ENCODE results near the gene TRAF4. TPM values are rescaled to one million over a fixed set of nuclear protein-coding genes. Genes with fewer than 3 reads are reported as not detected.
"Not testable (repeated sequence)": the region's sequence is repeated elsewhere in the genome, so short reads cannot be mapped to it uniquely, and the experiment has no call there.

The TRAF4 gene
- total RNA-seq, 1 donor from 2014 or later, result 186 TPM

- DNase-seq (ENCODE audit: low spot score), result not testable (repeated sequence)
These were observed 35.8 kb downstream of the TRAF4 start for GRCh38 chr17:28779601-28780000.

DNA sequence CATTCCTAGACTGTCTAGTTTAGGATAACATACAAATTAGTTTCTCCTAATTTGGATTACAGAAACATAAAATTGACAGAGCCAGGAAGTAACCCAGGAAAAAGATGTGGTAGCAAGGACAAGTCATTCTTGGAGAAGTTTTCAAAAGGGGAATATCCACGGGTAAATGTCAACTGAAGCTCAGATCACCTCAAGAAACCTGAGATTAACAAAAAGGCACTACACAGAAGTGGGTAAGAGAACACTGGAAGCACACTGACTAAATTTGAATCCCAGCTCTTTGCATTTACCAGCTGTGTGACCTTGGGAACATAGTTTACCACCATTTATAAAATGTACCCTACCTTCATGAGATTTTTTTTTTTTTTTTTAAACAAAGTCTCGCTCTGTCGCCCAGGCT is 39.4 kb downstream of the TRAF4 start:
- no peak for DNase-seq (ENCODE audit: low spot score)

GRCh38 chr17:28788100-28788499 is 44.3 kb downstream of the TRAF4 start:
- no peak for DNase-seq (ENCODE audit: low spot score)

GRCh38 chr17:28792877-28793661 is 49.3 kb downstream of the TRAF4 start:
- DNase-seq (ENCODE audit: low spot score), result no peak

- DNase-seq (ENCODE audit: low spot score), result not testable (repeated sequence)
These were observed 51.1 kb downstream of the TRAF4 start for GRCh38 chr17:28794846-28795441.

DNA sequence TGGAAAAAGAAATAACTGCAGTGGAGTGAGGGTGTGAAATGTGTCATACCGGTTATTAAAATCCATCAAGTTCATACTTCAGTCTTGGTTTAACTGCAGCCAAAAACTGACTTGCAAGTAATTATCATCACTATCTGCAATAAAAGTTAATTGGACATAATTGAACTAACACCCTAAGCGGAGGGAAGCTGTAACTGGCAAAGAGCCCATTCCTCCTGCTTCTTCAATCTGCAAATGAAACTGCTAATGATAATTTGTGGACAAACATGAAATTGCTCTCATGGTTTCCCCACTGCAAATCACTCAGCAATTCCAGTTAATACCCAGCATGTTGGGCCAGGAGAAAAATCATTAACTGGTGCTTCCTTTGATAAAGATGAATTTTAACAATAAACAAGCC is 52.3 kb downstream of the TRAF4 start:
- no peak for DNase-seq (ENCODE audit: low spot score)

Other genes starting within 250 kb of the TRAF4 start
- gene FOXN1, start 237.7 kb upstream of the TRAF4 start, total RNA-seq, result 1.5 TPM
- gene UNC119, start 191.4 kb upstream of the TRAF4 start, total RNA-seq, result 37.5 TPM
- gene PIGS, start 172.5 kb upstream of the TRAF4 start, total RNA-seq, result 52.9 TPM
- 15.7 TPM for gene ALDOC, start 167.1 kb upstream of the TRAF4 start, total RNA-seq
- 8.5 TPM for gene SPAG5, start 145.0 kb upstream of the TRAF4 start, total RNA-seq
- gene RSKR, start 129.8 kb upstream of the TRAF4 start, total RNA-seq, result 27.5 TPM
- 210 TPM for gene BLTP2, start 98.9 kb upstream of the TRAF4 start, total RNA-seq
- gene SDF2, start 82.1 kb upstream of the TRAF4 start, total RNA-seq, result 49.2 TPM
- 96.9 TPM for gene SUPT6H, start 81.8 kb upstream of the TRAF4 start, total RNA-seq
- 1.1 TPM for gene PROCA1, start 32.1 kb upstream of the TRAF4 start, total RNA-seq
- 82.9 TPM for gene RAB34, start 26.1 kb upstream of the TRAF4 start, total RNA-seq
- 1,937 TPM for gene RPL23A, start 24.0 kb upstream of the TRAF4 start, total RNA-seq
- 18.1 TPM for gene TLCD1, start 17.8 kb upstream of the TRAF4 start, total RNA-seq
- 14.9 TPM for gene NEK8, start 15.2 kb upstream of the TRAF4 start, total RNA-seq
- 28.8 TPM for gene FAM222B, start 98.8 kb downstream of the TRAF4 start, total RNA-seq
- gene ERAL1, start 111.0 kb downstream of the TRAF4 start, total RNA-seq, result 40.3 TPM
- gene FLOT2, start 153.7 kb downstream of the TRAF4 start, total RNA-seq, result 255 TPM
- 27.3 TPM for gene DHRS13, start 159.1 kb downstream of the TRAF4 start, total RNA-seq
- gene PHF12, start 207.5 kb downstream of the TRAF4 start, total RNA-seq, result 69.4 TPM